Right lobe of liver (tissue), 4 donors: Measurements from ENCODE around the gene FBXO3.

ENCODE experiments used
- POLR2A ChIP-seq: fragments of 450-650 bp; IDR thresholded peaks from one replicate; pipeline ENCODE4 v1.6.1; 2017; ENCODE audit warnings: antibody characterized with exemption, mild to moderate bottlenecking
- TF ChIP-seq, protein P1 (sequence below), 4 donors: fragments of 200-600 bp in 3 of 4; fragments of 450-650 bp in 1 of 4; IDR thresholded peaks; one replicate each; pipeline versions ENCODE4 v1.5.1 to v1.8.0; 2016 to 2022; ENCODE audit warnings: antibody characterized with exemption in 4 of 4, mild to moderate bottlenecking in 2 of 4
- donor health status: DM: no; HTN: no; CAD: no.
- donor health status: DM: no; HTN: no; CAD: no.
- donor health status: DM: no; HTN: yes; CAD: no.

DNA sequence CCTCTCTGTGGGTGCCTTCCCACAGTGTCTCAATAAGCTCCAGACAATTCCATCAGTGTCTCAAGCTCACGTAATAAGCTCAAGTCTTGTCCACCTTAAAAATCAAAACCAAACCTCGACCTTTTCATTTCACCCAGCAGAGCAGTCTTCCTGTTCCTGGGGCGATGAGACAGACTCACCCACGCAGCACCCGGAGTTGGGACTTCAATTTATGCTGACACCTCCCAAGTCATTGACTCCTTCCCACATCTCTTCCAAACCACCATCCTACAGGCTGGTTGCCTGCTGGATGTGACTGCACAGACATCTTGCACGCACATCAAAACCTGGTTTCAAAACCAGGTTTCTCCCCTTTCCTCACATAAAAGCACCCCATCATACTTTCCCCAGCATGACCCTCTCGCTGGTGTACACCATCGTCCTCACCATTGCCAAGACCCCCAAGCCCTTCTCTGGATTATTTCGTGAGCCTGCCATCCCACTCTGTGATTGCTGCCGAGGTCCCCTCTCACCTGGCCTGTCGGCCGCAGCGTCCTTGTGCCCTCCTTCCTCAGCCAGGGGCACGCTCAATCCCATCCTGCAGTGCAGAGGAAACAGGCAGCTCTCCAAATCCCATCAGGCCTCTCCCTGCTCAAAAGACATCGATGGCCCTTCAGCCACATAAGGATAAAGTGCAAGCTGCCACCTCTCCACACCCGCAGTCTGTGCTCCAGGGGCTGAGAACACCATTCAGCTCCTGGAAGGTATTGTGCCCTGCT, 45.1 kb upstream of the FBXO3 start:
- TF ChIP-seq, protein P1, sequence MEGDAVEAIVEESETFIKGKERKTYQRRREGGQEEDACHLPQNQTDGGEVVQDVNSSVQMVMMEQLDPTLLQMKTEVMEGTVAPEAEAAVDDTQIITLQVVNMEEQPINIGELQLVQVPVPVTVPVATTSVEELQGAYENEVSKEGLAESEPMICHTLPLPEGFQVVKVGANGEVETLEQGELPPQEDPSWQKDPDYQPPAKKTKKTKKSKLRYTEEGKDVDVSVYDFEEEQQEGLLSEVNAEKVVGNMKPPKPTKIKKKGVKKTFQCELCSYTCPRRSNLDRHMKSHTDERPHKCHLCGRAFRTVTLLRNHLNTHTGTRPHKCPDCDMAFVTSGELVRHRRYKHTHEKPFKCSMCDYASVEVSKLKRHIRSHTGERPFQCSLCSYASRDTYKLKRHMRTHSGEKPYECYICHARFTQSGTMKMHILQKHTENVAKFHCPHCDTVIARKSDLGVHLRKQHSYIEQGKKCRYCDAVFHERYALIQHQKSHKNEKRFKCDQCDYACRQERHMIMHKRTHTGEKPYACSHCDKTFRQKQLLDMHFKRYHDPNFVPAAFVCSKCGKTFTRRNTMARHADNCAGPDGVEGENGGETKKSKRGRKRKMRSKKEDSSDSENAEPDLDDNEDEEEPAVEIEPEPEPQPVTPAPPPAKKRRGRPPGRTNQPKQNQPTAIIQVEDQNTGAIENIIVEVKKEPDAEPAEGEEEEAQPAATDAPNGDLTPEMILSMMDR (IDR thresholded peaks at IDR 0.05), result no peak
- TF ChIP-seq POLR2A, result no peak
